HG03575 (cell line): ENCODE results near the gene PFN3.

Experiments
- ATAC-seq: cut with Tn5 transposase; IDR thresholded peaks from one replicate; pipeline ENCODE4 v1.9.1; 2021; ENCODE audit not compliant: unreplicated experiment, insufficient number of reproducible peaks, low FRiP score; ENCODE audit errors: extremely low read depth

The PFN3 gene

GRCh38 chr5:177354256-177354655, 46.2 kb downstream of the PFN3 start:
- no peak for ATAC-seq

GRCh38 chr5:177353093-177353492, 47.4 kb downstream of the PFN3 start:
- ATAC-seq = no peak

- peak; percentile 39 for ATAC-seq
These were observed 48.8 kb downstream of the PFN3 start, which contains the start of gene LMAN2 for GRCh38 chr5:177351392-177352329. LMAN2 (minus strand) TSS chr5:177351668; CDS start chr5:177351647, 21 bp downstream.

- ATAC-seq = no peak
These were observed 49.6 kb downstream of the PFN3 start for GRCh38 chr5:177350776-177351391.
